ENCODE data around the gene RAB24. TPM values are rescaled to one million over a fixed set of nuclear protein-coding genes. Genes with fewer than 3 reads are reported as not detected.
"Not testable (repeated sequence)": the region's sequence is repeated elsewhere in the genome, so short reads cannot be mapped to it uniquely, and the experiment has no call there.

RAB24 gene
- total RNA-seq, 1 donor from 2014 or later, result 31.7 TPM

DNA sequence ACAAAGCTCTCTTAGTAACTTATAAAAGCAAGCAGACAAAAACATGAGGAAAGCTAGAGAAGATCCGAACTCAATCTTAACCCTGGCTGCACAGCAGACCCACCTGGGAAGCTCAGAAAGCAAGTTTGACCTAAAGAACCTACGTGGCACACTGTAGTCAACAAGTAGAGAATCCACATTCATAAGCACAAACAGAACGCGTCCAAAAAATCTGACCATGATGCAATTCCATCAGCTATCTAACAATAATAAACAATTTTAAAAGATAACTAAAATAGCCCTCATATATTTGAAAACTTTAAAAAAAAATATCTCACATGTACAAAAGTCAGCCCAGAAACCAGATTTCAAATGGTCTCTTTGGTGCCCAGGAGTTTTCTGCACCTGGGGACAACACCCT, 43.3 kb upstream of the RAB24 start:
- Histone ChIP-seq H2AFZ (ENCODE audit: low read depth, low read length) (no peak overlapping the region), H3K9ac (ENCODE audit: low read length) (no peak overlapping the region), H3K36me3 (ENCODE audit: insufficient read depth, low read length) (peaks cover 24% of the 10 kb centered on the region), H3K9me3 (ENCODE audit: insufficient read depth, low read depth, low read length) (no peaks in the 10 kb centered on the region), H4K20me1 (ENCODE audit: insufficient read depth, low read length) (peaks cover 62% of the 10 kb centered on the region), H3K27ac (ENCODE audit: low read depth, low read length) (no peak overlapping the region), H3K27me3 (ENCODE audit: insufficient read depth, low read length) (no peaks in the 10 kb centered on the region), H3K4me2 (ENCODE audit: low read length) (no peak overlapping the region), H3K4me1 (ENCODE audit: insufficient read depth, low read length) (peaks cover 14% of the 10 kb centered on the region), H3K79me2 (ENCODE audit: insufficient read depth, low read length) (peaks cover 88% of the 10 kb centered on the region), H3K4me3 (ENCODE audit: insufficient read depth, low read depth, low read length) (no peak overlapping the region)
- FAIRE-seq (no peak), DNase-seq (ENCODE audit: low read depth) (no peak)
- Mint-ChIP-seq H3K4me1 (ENCODE audit: low read depth, unreplicated experiment) (peaks cover 15% of the 10 kb centered on the region), H3K4me3 (ENCODE audit: unreplicated experiment) (no peak overlapping the region), H3K9me3 (ENCODE audit: unreplicated experiment) (no peaks in the 10 kb centered on the region), H3K27me3 (ENCODE audit: low read depth, unreplicated experiment) (no peaks in the 10 kb centered on the region), H3K27ac (ENCODE audit: unreplicated experiment) (no peak overlapping the region), H3K36me3 (ENCODE audit: low read depth, unreplicated experiment) (no peaks in the 10 kb centered on the region)
- no peak for TF ChIP-seq EZH2 (IDR thresholded peaks at IDR 0.05; ENCODE audit: insufficient read depth, low read length)
- TF ChIP-seq, protein P1, sequence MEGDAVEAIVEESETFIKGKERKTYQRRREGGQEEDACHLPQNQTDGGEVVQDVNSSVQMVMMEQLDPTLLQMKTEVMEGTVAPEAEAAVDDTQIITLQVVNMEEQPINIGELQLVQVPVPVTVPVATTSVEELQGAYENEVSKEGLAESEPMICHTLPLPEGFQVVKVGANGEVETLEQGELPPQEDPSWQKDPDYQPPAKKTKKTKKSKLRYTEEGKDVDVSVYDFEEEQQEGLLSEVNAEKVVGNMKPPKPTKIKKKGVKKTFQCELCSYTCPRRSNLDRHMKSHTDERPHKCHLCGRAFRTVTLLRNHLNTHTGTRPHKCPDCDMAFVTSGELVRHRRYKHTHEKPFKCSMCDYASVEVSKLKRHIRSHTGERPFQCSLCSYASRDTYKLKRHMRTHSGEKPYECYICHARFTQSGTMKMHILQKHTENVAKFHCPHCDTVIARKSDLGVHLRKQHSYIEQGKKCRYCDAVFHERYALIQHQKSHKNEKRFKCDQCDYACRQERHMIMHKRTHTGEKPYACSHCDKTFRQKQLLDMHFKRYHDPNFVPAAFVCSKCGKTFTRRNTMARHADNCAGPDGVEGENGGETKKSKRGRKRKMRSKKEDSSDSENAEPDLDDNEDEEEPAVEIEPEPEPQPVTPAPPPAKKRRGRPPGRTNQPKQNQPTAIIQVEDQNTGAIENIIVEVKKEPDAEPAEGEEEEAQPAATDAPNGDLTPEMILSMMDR (IDR thresholded peaks at IDR 0.05; ENCODE audit: insufficient read depth, low read depth, low read length), result no peak

DNA sequence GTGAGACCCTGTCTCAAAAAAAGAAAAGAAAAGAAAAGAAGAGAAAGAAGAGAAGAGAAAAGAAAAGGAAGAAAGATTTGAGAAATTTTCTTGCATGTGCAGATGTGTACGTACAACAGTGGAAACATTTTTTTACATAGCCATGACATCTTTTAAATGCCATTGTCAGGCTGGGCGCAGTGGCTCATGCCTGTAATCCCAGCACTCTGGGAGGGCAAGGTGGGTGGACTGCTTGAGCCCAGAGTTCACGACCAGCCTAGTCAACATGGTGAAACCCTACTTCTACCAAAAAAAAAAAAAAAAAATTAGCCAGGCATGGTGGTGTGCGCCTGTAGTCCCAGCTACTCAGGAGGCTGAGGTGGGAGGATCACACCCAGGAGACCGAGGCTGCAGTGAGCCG, 41.4 kb upstream of the RAB24 start:
- Mint-ChIP-seq H3K9me3 (ENCODE audit: unreplicated experiment) (no peaks in the 10 kb centered on the region), H3K36me3 (ENCODE audit: low read depth, unreplicated experiment) (peaks cover 6% of the 10 kb centered on the region), H3K4me1 (ENCODE audit: low read depth, unreplicated experiment) (peaks cover 7% of the 10 kb centered on the region), H3K27me3 (ENCODE audit: low read depth, unreplicated experiment) (no peaks in the 10 kb centered on the region), H3K4me3 (ENCODE audit: unreplicated experiment) (no peak overlapping the region), H3K27ac (ENCODE audit: unreplicated experiment) (no peak overlapping the region)
- FAIRE-seq (no peak), DNase-seq (ENCODE audit: low read depth) (no peak)
- H3K36me3 ChIP-seq (ENCODE audit: insufficient read depth, low read length), result peaks cover 24% of the 10 kb centered on the region
- no peak overlapping the region for H2AFZ ChIP-seq (ENCODE audit: low read depth, low read length)
- no peaks in the 10 kb centered on the region for H3K9me3 ChIP-seq (ENCODE audit: insufficient read depth, low read depth, low read length)
- H4K20me1 ChIP-seq (ENCODE audit: insufficient read depth, low read length), result peaks cover 59% of the 10 kb centered on the region
- H3K79me2 ChIP-seq (ENCODE audit: insufficient read depth, low read length), result peaks cover 85% of the 10 kb centered on the region
- TF ChIP-seq, protein P1 (IDR thresholded peaks at IDR 0.05; ENCODE audit: insufficient read depth, low read depth, low read length), result no peak
- no peak for TF ChIP-seq EZH2 (IDR thresholded peaks at IDR 0.05; ENCODE audit: insufficient read depth, low read length)
- H3K9ac ChIP-seq (ENCODE audit: low read length), result no peak overlapping the region
- H3K27me3 ChIP-seq (ENCODE audit: insufficient read depth, low read length), result no peaks in the 10 kb centered on the region
- no peak overlapping the region for H3K4me2 ChIP-seq (ENCODE audit: low read length)
- H3K4me1 ChIP-seq (ENCODE audit: insufficient read depth, low read length), result peaks cover 4% of the 10 kb centered on the region
- H3K4me3 ChIP-seq (ENCODE audit: insufficient read depth, low read depth, low read length), result no peak overlapping the region
- no peak overlapping the region for H3K27ac ChIP-seq (ENCODE audit: low read depth, low read length)

DNA sequence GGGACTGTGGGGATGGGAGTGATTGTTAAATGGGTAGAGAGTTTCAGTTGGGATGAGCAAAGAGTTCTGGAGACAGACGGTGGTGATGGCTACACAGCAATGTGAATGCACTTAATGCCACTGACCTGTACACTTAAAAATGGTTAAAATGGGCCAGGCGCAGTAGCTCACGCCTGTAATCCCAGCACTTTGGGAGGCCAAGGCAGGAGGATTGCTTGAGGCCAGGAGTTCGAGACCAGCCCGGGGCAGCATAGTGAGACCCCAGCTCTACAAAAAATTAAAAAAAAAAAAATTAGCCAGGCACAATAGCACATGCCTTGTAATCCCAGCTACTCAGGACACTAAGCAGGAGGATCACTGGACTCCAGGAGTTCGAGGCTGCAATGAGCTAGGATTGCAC, 40.3 kb upstream of the RAB24 start:
- no peaks in the 10 kb centered on the region for H3K27me3 ChIP-seq (ENCODE audit: insufficient read depth, low read length)
- H2AFZ ChIP-seq (ENCODE audit: low read depth, low read length), result no peak overlapping the region
- Mint-ChIP-seq H3K27ac (ENCODE audit: unreplicated experiment) (no peak overlapping the region), H3K4me1 (ENCODE audit: low read depth, unreplicated experiment) (no peaks in the 10 kb centered on the region), H3K4me3 (ENCODE audit: unreplicated experiment) (no peak overlapping the region), H3K27me3 (ENCODE audit: low read depth, unreplicated experiment) (no peaks in the 10 kb centered on the region), H3K9me3 (ENCODE audit: unreplicated experiment) (no peaks in the 10 kb centered on the region), H3K36me3 (ENCODE audit: low read depth, unreplicated experiment) (peaks cover 6% of the 10 kb centered on the region)
- DNase-seq (ENCODE audit: low read depth), result no peak
- H3K9ac ChIP-seq (ENCODE audit: low read length), result no peak overlapping the region
- no peak for FAIRE-seq
- no peaks in the 10 kb centered on the region for H3K4me1 ChIP-seq (ENCODE audit: insufficient read depth, low read length)
- peaks cover 20% of the 10 kb centered on the region for H3K36me3 ChIP-seq (ENCODE audit: insufficient read depth, low read length)
- peaks cover 59% of the 10 kb centered on the region for H4K20me1 ChIP-seq (ENCODE audit: insufficient read depth, low read length)
- no peak overlapping the region for H3K4me2 ChIP-seq (ENCODE audit: low read length)
- no peak overlapping the region for H3K27ac ChIP-seq (ENCODE audit: low read depth, low read length)
- H3K4me3 ChIP-seq (ENCODE audit: insufficient read depth, low read depth, low read length), result no peak overlapping the region
- no peaks in the 10 kb centered on the region for H3K9me3 ChIP-seq (ENCODE audit: insufficient read depth, low read depth, low read length)
- no peak for TF ChIP-seq EZH2 (IDR thresholded peaks at IDR 0.05; ENCODE audit: insufficient read depth, low read length)
- TF ChIP-seq, protein P1 (IDR thresholded peaks at IDR 0.05; ENCODE audit: insufficient read depth, low read depth, low read length), result no peak
- H3K79me2 ChIP-seq (ENCODE audit: insufficient read depth, low read length), result peaks cover 85% of the 10 kb centered on the region

DNA sequence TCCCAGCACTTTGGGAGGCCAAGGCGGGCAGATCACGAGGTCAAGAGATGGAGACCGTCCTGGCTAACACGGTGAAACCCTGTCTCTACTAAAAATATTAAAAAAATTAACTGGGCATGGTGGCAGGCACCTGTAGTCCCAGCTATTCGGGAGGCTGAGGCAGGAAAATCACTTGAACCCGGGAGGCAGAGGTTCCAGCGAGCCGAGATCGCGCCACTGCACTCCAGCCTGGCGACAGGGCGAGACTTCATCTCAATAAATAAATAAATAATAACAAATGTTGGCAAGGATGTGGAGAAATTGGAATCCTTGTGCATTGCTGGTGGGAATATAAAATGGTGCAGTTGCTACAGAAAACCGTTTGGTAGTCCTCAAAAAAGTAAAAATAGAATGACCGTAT, 39.5 kb upstream of the RAB24 start:
- H3K27me3 Mint-ChIP-seq (ENCODE audit: low read depth, unreplicated experiment); H3K4me1 ChIP-seq (ENCODE audit: insufficient read depth, low read length); H3K9me3 ChIP-seq (ENCODE audit: insufficient read depth, low read depth, low read length); H3K9ac ChIP-seq (ENCODE audit: low read length); H3K27me3 ChIP-seq (ENCODE audit: insufficient read depth, low read length); H3K27ac Mint-ChIP-seq (ENCODE audit: unreplicated experiment); H3K4me2 ChIP-seq (ENCODE audit: low read length); H3K4me1 Mint-ChIP-seq (ENCODE audit: low read depth, unreplicated experiment); H3K4me3 ChIP-seq (ENCODE audit: insufficient read depth, low read depth, low read length); H3K9me3 Mint-ChIP-seq (ENCODE audit: unreplicated experiment); FAIRE-seq; DNase-seq (ENCODE audit: low read depth); H2AFZ ChIP-seq (ENCODE audit: low read depth, low read length); H3K27ac ChIP-seq (ENCODE audit: low read depth, low read length); H3K36me3 Mint-ChIP-seq (ENCODE audit: low read depth, unreplicated experiment); H3K4me3 Mint-ChIP-seq (ENCODE audit: unreplicated experiment): not testable (repeated sequence)
- Histone ChIP-seq H3K36me3 (ENCODE audit: insufficient read depth, low read length) (peaks cover 21% of the 10 kb centered on the region), H4K20me1 (ENCODE audit: insufficient read depth, low read length) (peaks cover 65% of the 10 kb centered on the region), H3K79me2 (ENCODE audit: insufficient read depth, low read length) (peaks cover 84% of the 10 kb centered on the region)

Data from astrocyte (in vitro differentiated cells and primary cell).